Parathyroid adenoma (tissue), 2 donors: Measurements from ENCODE around the gene WDR70.
"Not testable (repeated sequence)": the region's sequence is repeated elsewhere in the genome, so short reads cannot be mapped to it uniquely, and the experiment has no call there.

Source experiments
- H2AFZ ChIP-seq: fragments of 300-600 bp; sonication (generic); one replicate; pipeline ENCODE4 v1.7.0; 2017; ENCODE audit warnings: antibody characterized with exemption, mild to moderate bottlenecking
- H3K27ac ChIP-seq: fragments of 300-600 bp; sonication (generic); one replicate; pipeline ENCODE4 v1.7.0; 2017
- H3K27me3 ChIP-seq: fragments of 300-600 bp; sonication (generic); one replicate; pipeline ENCODE4 v1.7.0; 2017; ENCODE audit warnings: low read length; ENCODE audit not compliant: control insufficient read depth, insufficient read depth
- H3K36me3 ChIP-seq: fragments of 300-600 bp; sonication (generic); one replicate; pipeline ENCODE4 v1.7.0; 2017; ENCODE audit warnings: low read length; ENCODE audit not compliant: control insufficient read depth, insufficient read depth
- H3K4me1 ChIP-seq: fragments of 300-600 bp; sonication (generic); one replicate; pipeline ENCODE4 v1.7.0; 2017; ENCODE audit warnings: control low read depth
- H3K4me2 ChIP-seq: fragments of 300-600 bp; sonication (generic); one replicate; pipeline ENCODE4 v1.7.0; 2017; ENCODE audit warnings: low read length
- H3K4me3 ChIP-seq: fragments of 300-600 bp; sonication (generic); one replicate; pipeline ENCODE4 v1.7.0; 2017; ENCODE audit warnings: low read depth, low read length
- H3K79me2 ChIP-seq: fragments of 300-600 bp; sonication (generic); one replicate; pipeline ENCODE4 v1.7.0; 2017; ENCODE audit warnings: control low read depth
- H3K9ac ChIP-seq: fragments of 300-600 bp; sonication (generic); one replicate; pipeline ENCODE4 v1.7.0; 2017; ENCODE audit warnings: mild to moderate bottlenecking
- H3K9me3 ChIP-seq: fragments of 300-600 bp; sonication (generic); one replicate; pipeline ENCODE4 v1.7.0; 2017; ENCODE audit warnings: low read length; ENCODE audit not compliant: control insufficient read depth
- TF ChIP-seq, protein P1 (sequence below): fragments of 300-600 bp; sonication (generic); IDR thresholded peaks from one replicate; pipeline ENCODE4 v1.7.0; 2017; ENCODE audit warnings: antibody characterized with exemption, mild to moderate bottlenecking
- donor health status: primary hyperparathyroidism.

Gene WDR70

GRCh38 chr5:37789991-37790390, 410.9 kb downstream of the WDR70 start:
- TF ChIP-seq, protein P1, sequence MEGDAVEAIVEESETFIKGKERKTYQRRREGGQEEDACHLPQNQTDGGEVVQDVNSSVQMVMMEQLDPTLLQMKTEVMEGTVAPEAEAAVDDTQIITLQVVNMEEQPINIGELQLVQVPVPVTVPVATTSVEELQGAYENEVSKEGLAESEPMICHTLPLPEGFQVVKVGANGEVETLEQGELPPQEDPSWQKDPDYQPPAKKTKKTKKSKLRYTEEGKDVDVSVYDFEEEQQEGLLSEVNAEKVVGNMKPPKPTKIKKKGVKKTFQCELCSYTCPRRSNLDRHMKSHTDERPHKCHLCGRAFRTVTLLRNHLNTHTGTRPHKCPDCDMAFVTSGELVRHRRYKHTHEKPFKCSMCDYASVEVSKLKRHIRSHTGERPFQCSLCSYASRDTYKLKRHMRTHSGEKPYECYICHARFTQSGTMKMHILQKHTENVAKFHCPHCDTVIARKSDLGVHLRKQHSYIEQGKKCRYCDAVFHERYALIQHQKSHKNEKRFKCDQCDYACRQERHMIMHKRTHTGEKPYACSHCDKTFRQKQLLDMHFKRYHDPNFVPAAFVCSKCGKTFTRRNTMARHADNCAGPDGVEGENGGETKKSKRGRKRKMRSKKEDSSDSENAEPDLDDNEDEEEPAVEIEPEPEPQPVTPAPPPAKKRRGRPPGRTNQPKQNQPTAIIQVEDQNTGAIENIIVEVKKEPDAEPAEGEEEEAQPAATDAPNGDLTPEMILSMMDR = no peak
- no peak overlapping the region for H3K4me3 ChIP-seq
- no peaks in the 10 kb centered on the region for H3K4me1 ChIP-seq
- H3K27ac ChIP-seq = no peak overlapping the region
- no peak overlapping the region for H2AFZ ChIP-seq
- no peaks in the 10 kb centered on the region for H3K9me3 ChIP-seq
- H3K79me2 ChIP-seq = no peaks in the 10 kb centered on the region
- H3K27me3 ChIP-seq = no peaks in the 10 kb centered on the region
- H3K36me3 ChIP-seq = no peaks in the 10 kb centered on the region
- no peak overlapping the region for H3K9ac ChIP-seq
- no peak overlapping the region for H3K4me2 ChIP-seq

GRCh38 chr5:37791321-37791720, 412.2 kb downstream of the WDR70 start:
- no peak overlapping the region for H3K4me2 ChIP-seq
- H3K4me3 ChIP-seq = no peak overlapping the region
- H3K79me2 ChIP-seq = no peaks in the 10 kb centered on the region
- TF ChIP-seq, protein P1 = no peak
- no peaks in the 10 kb centered on the region for H3K4me1 ChIP-seq
- no peak overlapping the region for H2AFZ ChIP-seq
- H3K36me3 ChIP-seq = no peaks in the 10 kb centered on the region
- H3K9me3 ChIP-seq = no peaks in the 10 kb centered on the region
- H3K27me3 ChIP-seq = no peaks in the 10 kb centered on the region
- no peak overlapping the region for H3K9ac ChIP-seq
- H3K27ac ChIP-seq = no peak overlapping the region

DNA sequence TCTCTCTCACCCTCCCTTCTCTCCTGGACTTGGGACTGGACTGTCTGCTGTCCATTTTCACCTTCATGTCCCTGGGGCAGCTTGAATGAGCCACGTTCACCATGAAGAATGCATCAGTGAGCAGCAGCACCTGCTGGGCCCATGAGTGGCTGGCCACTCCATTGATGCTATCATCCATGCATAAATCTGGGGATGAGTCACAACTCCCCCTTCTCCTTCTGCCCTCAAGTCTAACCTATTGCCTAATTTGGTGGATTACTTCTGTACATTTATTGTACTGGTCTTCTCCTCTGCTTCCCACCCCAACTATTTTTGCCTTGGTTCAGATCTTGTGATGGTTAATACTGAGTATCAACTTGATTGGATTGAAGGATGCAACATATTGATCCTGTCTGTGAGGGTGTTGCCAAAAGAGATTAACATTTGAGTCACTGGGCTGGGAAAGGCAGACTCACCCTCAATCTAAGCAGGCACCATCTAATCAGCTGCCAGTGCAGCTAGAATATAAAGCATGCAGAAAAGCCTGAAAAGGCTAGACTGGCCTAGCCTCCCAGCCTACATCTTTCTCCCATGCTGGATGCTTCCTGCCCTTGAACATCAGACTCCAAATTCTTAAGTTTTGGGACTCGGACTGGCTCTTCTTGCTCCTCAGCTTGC, 414.0 kb downstream of the WDR70 start:
- Histone ChIP-seq H3K4me1 (no peaks in the 10 kb centered on the region), H3K4me3 (no peak overlapping the region), H3K4me2 (no peak overlapping the region), H3K9me3 (no peaks in the 10 kb centered on the region), H3K79me2 (no peaks in the 10 kb centered on the region), H2AFZ (no peak overlapping the region), H3K36me3 (no peaks in the 10 kb centered on the region), H3K27ac (no peak overlapping the region), H3K9ac (no peak overlapping the region), H3K27me3 (no peaks in the 10 kb centered on the region)
- TF ChIP-seq, protein P1 = no peak

DNA sequence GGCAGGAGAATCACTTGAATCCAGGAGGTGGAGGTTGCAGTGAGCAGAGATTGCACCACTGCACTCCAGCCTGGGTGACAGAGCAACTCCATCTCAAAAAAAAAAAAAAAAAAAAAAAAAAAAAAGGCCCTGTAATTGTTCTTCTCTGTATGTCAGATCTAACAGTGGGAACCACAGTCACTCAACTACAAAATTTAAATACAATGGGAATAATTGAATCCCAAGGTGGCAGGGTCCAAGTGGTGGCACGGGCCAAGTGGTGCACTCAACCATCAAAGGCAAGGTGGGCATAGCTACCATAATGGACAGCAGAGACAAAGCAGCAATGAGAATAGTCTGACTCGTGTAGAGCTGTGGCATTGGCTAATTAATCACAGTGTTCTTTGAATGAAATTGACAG, 416.2 kb downstream of the WDR70 start:
- H3K9ac ChIP-seq, H3K4me1 ChIP-seq, H3K4me3 ChIP-seq, H3K4me2 ChIP-seq, H3K9me3 ChIP-seq, H3K36me3 ChIP-seq, H2AFZ ChIP-seq, H3K27ac ChIP-seq, H3K79me2 ChIP-seq, H3K27me3 ChIP-seq: not testable (repeated sequence)

- H3K9me3 ChIP-seq, H3K36me3 ChIP-seq, H3K9ac ChIP-seq, H3K4me1 ChIP-seq, H3K4me2 ChIP-seq, H3K27me3 ChIP-seq, H3K79me2 ChIP-seq, H3K27ac ChIP-seq, H3K4me3 ChIP-seq, H2AFZ ChIP-seq: not testable (repeated sequence)
Observed at GRCh38 chr5:37796435-37796834, 417.3 kb downstream of the WDR70 start.

DNA sequence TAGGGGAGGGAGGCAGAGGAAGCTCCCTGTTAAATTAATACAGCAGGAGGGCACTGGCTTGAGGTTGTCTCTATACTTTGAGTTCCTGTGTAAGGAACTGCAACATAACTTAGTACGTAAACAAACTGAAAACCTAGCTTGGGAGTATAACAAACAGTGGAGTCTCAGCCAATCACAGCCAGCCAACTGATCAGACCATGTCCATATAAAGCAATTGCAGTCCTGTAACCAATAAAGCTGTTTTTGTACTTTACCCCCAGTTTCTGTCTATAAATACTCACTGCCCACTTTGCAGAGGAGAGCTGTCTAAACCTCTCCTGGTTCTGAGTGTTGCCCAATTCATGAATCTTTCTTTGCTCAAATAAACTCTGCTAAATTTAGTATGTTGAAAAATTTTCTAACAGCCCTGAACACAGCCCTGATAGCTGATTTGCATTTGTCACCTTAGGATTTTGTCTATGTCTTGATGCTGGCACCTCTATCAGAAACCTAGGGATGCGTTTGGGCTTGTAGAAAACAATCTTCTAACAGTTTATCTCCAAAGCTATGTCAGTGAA, 420.8 kb downstream of the WDR70 start:
- no peak overlapping the region for H3K27ac ChIP-seq
- H3K9me3 ChIP-seq = no peaks in the 10 kb centered on the region
- no peak overlapping the region for H3K9ac ChIP-seq
- H2AFZ ChIP-seq = no peak overlapping the region
- no peaks in the 10 kb centered on the region for H3K27me3 ChIP-seq
- TF ChIP-seq, protein P1 = no peak
- H3K79me2 ChIP-seq = no peaks in the 10 kb centered on the region
- H3K4me1 ChIP-seq = no peaks in the 10 kb centered on the region
- H3K4me3 ChIP-seq = no peak overlapping the region
- no peak overlapping the region for H3K4me2 ChIP-seq
- H3K36me3 ChIP-seq = no peaks in the 10 kb centered on the region
